Coronary artery (tissue), 2 donors: ENCODE results near the gene CHD8.

Experiments
- DNase-seq: peaks from one replicate; pipeline ENCODE4 v3.0.0-alpha.2; 2017; ENCODE audit warnings: low spot score
- H3K27ac ChIP-seq, 2 donors: fragments of 200-600 bp; sonication (generic); one replicate each; pipeline ENCODE4 v1.5.1; 2016 to 2019
- H3K4me3 ChIP-seq: fragments of 200-600 bp; sonication (generic); 2 replicates; pipeline ENCODE4 v1.5.1; 2016; ENCODE audit warnings: mild to moderate bottlenecking, moderate library complexity
- TF ChIP-seq, protein P1 (sequence below): fragments of 200-600 bp; sonication (generic); IDR thresholded peaks from one replicate; pipeline ENCODE4 v1.5.1; 2019; ENCODE audit warnings: antibody characterized with exemption

Gene CHD8

DNA sequence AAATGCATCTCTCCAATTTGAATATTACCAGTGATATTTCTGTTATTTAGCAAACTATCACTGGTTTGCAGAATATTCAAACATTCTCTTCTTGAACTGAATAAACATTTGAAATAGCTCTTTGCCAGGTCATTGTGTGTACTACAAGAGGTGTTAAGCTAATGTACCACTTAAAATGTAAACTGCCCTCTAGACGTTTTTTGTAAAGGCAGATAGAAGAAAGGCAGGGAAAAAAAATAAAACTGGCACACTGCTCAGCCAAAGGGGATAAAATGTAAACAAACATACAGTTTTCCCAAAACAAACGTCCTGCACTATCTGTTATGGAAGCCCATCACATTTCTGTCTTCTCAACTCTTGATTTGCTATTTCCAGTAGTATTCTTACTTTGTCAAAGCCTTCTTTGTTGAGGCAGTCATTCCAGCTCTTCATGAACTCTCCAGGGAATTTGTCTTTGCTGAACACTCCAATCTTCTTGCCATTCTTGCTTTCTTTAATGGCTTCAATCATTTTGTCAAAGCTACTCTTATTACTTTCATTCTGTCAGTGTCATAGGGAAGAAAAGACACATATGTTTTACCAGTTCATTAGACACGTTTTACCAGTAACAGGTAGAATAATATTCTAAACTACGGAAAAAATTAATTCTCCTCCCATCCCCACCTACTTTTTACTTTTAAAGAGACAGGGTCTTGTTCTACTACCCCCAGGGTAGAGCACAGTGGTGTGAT is 85.8 kb downstream of the CHD8 start:
- TF ChIP-seq, protein P1, sequence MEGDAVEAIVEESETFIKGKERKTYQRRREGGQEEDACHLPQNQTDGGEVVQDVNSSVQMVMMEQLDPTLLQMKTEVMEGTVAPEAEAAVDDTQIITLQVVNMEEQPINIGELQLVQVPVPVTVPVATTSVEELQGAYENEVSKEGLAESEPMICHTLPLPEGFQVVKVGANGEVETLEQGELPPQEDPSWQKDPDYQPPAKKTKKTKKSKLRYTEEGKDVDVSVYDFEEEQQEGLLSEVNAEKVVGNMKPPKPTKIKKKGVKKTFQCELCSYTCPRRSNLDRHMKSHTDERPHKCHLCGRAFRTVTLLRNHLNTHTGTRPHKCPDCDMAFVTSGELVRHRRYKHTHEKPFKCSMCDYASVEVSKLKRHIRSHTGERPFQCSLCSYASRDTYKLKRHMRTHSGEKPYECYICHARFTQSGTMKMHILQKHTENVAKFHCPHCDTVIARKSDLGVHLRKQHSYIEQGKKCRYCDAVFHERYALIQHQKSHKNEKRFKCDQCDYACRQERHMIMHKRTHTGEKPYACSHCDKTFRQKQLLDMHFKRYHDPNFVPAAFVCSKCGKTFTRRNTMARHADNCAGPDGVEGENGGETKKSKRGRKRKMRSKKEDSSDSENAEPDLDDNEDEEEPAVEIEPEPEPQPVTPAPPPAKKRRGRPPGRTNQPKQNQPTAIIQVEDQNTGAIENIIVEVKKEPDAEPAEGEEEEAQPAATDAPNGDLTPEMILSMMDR, result no peak
- H3K4me3 ChIP-seq, result no peak overlapping the region
- no peak overlapping the region for H3K27ac ChIP-seq
- DNase-seq, result no peak

DNA sequence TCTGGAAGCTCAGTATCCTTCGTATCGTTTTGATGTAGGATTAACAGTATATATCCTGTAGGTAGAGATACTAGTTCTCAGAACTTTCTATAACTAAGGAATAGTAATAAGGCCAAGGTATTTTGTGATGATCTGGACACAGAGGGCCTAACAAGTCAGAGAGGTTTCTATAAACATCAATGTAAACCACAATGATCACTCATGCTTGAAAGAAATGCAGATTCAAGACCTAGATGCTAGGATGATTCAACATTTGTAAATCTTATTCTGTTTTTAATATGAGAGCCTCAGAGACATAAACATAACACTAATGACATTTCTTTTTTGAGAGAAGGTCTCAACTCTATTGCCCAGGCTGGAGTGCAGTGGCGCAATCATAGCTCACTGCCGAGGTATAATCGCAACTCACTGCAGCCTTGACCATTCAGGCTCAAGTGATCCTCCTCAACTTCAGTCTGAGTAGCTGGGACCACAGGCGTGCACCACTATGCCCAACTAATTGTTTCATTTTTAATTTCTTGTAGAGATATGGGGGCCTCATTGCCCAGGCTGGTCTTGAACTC is 88.3 kb downstream of the CHD8 start:
- no peak for DNase-seq
- H3K27ac ChIP-seq, result no peak overlapping the region
- no peak overlapping the region for H3K4me3 ChIP-seq
- TF ChIP-seq, protein P1, result no peak

DNA sequence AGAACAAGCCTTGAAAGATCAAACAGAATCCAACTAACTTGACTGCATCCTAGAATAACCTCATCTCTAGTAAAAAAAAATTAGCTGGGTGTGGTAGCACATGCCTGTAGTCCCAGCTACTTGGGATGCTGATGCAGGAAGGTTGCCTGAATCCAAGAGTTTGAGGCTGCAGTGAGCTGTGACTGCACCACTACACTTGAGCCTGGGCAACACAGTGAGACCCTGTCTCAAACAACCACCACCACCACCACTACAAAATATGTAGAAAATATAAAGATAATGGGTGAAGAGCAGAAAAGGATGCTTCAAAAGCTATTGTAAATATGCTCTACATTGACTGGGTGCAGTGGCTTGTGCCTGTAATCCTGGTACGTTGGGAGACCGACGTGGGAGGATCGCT is 99.4 kb downstream of the CHD8 start:
- TF ChIP-seq, protein P1, result no peak
- Histone ChIP-seq H3K27ac (no peak overlapping the region), H3K4me3 (no peak overlapping the region)
- no peak for DNase-seq

DNA sequence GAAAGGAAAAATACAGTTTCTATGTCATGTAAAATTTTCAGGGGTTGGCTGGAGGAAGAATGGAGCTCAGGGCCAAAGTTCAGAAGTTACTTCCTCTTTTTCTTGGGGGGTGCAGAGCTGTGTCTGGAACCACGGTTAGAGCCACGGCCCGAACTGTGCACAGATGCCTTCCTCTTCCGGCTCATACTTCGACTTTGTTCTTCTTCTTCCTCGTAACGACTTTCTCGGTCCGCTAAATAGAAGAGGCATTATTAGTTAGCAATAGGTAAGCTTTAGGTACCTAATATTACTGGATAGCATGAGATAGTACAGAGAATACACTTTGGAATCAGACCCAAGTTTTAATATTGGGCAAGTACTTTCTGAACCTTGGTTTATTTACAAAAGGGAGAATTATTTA is 103.3 kb downstream of the CHD8 start:
- TF ChIP-seq, protein P1, result no peak
- Histone ChIP-seq H3K27ac (no peak overlapping the region), H3K4me3 (no peak overlapping the region)
- DNase-seq, result no peak

DNA sequence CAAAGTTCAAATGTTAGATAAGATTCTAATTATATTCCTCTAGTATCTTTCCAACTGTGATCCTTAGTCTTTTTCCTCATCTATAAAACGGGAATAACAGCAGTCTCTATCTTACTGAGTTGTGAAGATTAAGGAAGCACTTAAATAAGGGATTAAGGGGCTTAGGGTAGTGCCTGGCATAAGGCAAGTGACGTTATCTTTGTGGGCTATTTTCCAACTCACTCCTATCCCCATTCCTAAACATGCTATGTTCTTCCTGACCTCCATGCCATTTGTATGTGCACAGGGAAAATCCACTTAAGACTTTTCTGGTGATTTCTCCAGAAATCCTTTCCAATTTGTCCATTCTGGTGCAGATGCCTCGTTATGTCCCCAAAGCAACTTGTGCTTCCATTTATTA is 105.4 kb downstream of the CHD8 start:
- TF ChIP-seq, protein P1, result no peak
- H3K4me3 ChIP-seq, result no peak overlapping the region
- H3K27ac ChIP-seq, result no peak overlapping the region
- no peak for DNase-seq

DNA sequence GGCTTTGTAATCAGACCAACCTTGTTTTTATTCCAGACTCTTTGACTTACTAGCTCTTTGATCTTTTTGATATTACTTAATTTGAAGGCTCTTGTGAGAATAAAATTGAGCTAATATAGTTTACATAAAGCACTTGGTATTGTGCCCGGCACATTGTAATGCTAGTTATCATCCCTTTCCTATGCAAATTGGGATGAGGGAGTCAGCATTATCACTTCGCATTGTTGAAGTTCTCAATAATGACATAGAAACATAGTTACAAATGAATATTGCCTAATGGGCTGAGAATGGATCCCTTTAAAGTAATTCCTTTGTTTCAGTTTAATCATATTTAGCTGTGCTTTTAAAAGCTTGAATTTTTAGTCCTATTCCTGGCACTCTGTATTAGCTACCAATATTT is 108.7 kb downstream of the CHD8 start:
- Histone ChIP-seq H3K4me3 (no peak overlapping the region), H3K27ac (no peak overlapping the region)
- no peak for DNase-seq
- TF ChIP-seq, protein P1, result no peak

DNA sequence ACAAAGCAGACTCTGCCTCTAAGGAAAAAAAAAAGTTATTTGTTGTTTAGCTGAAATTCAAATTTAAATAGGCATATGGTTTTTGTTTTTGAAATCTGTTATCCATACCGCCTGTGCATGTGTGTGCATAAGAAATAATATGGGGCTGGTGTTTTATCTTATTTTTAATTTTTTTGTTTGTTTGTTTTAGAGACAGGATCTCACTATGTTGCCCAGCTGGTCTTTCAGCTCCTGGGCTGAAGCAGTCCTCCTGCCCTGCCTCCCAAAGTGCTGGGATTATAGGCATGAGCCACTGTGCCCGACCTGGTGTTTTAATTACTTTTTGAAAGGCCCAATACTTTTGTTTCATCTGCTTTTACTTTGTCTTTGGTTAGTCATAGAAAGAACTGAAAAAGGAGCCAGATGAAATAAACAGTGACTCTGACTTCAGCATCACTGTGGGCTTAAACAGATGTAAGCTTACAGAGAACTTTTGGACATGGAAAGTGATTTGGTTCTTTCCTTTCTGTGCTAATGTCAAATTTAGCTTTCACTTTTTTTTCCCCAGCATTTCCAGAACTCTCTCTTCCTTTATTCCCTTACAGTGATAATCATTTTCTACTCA is 109.3 kb downstream of the CHD8 start:
- DNase-seq, result no peak
- Histone ChIP-seq H3K4me3 (no peak overlapping the region), H3K27ac (no peak overlapping the region)
- TF ChIP-seq, protein P1, result no peak
